HCT116 (cell line): ENCODE measurements around the gene MBP. TPM values are rescaled to one million over a fixed set of nuclear protein-coding genes. Genes with fewer than 3 reads are reported as not detected.

Experiments
- ATAC-seq: fragments of 200-7000 bp; cut with Tn5 transposase; 2 replicates; pipeline ENCODE4 v1.9.1; 2020; ENCODE audit warnings: mild to moderate bottlenecking, moderate library complexity
- BruUV-seq: library from RNA; stranded (reverse); fragments of 400-500 nt; replicated peaks from 2 replicates; lab custom pipeline; 2021; lab: Mats Ljungman, UMichigan
- CTCF ChIA-PET: fragments of 300-600 bp; sonication (Branson Sonifier 250); formaldehyde crosslinking; loops from one replicate; lab custom pipeline; 2021; ENCODE audit warnings: antibody characterized with exemption; lab: Charles Lee
- POLR2A ChIA-PET: fragments of 300-600, 350-600 bp; sonication (Branson Sonifier 250); formaldehyde crosslinking; loops from one replicate; lab custom pipeline; 2021; ENCODE audit warnings: antibody characterized with exemption; lab: Charles Lee
- RAD21 ChIA-PET, 2 experiments: fragments of 300-600 bp; sonication (Branson Sonifier 250); formaldehyde crosslinking; loops; one replicate each; lab custom pipeline; 2023; ENCODE audit warnings: low total read pairs in 2 of 2; ENCODE audit not compliant: uncharacterized antibody in 2 of 2, unreplicated experiment in 2 of 2, low non-redundant PET in 1 of 2; lab: Charles Lee
- DNase-seq: peaks from one replicate; pipeline ENCODE4 v3.0.0-alpha.2; 2010; ENCODE audit warnings: low read depth, low spot score
- H2AFZ ChIP-seq: fragments of 200-600 bp; shearing (Covaris generic), sonication (generic); 2 replicates; pipeline ENCODE4 v1.6.1; 2017; ENCODE audit warnings: low read depth, mixed run types, mixed read lengths, antibody characterized with exemption, low read length; ENCODE audit not compliant: poor library complexity, severe bottlenecking
- H3K27ac ChIP-seq: 2 replicates; pipeline ENCODE4 v1.5.1; 2012; ENCODE audit warnings: low read depth, low read length
- H3K27me3 ChIP-seq: fragments of 200-600 bp; sonication (generic); 2 replicates; pipeline ENCODE4 v1.6.1; 2016; ENCODE audit warnings: mixed run types, low read length, mixed read lengths; ENCODE audit not compliant: insufficient read depth
- H3K36me3 ChIP-seq, 2 experiments: fragments of 200-500 bp in 1 of 2; fragments of 200-600 bp in 1 of 2; sonication (Bioruptor generic) in 1 of 2; sonication (generic) in 1 of 2; 2 replicates each; pipeline versions ENCODE4 v1.5.1 to v1.6.1; 2014 to 2016; ENCODE audit warnings: low read length in 2 of 2, inconsistent platforms in 1 of 2, mixed read lengths in 1 of 2, mixed run types in 1 of 2; ENCODE audit not compliant: insufficient read depth in 2 of 2, control insufficient read depth in 1 of 2
- H3K4me1 ChIP-seq, 2 experiments: fragments of 200-600 bp in 1 of 2; sonication (generic) in 1 of 2; 2 replicates each; pipeline versions ENCODE4 v1.5.1 to v1.6.1; 2012 to 2017; ENCODE audit warnings: low read length in 2 of 2, inconsistent platforms in 1 of 2, mild to moderate bottlenecking in 1 of 2, mixed read lengths in 1 of 2, mixed run types in 1 of 2, moderate library complexity in 1 of 2; ENCODE audit not compliant: insufficient read depth in 2 of 2, control insufficient read depth in 1 of 2
- H3K4me2 ChIP-seq: fragments of 200-600 bp; sonication (generic); 2 replicates; pipeline ENCODE4 v1.6.1; 2017; ENCODE audit warnings: mixed run types, low read length, mixed read lengths
- H3K4me3 ChIP-seq, 2 experiments: fragments of 200-600 bp in 1 of 2; sonication (generic) in 1 of 2; replicated peaks in 1 of 2; 2 replicates each; pipeline ENCODE4 v1.5.1; 2011 to 2016; ENCODE audit warnings: low read length in 2 of 2, control low read depth in 1 of 2, low read depth in 1 of 2, mild to moderate bottlenecking in 1 of 2, mixed read lengths in 1 of 2, mixed run types in 1 of 2
- H3K79me2 ChIP-seq: fragments of 200-600 bp; sonication (generic); 2 replicates; pipeline ENCODE4 v1.6.1; 2017; ENCODE audit warnings: mild to moderate bottlenecking, mixed run types, low read length, moderate library complexity, mixed read lengths; ENCODE audit not compliant: insufficient read depth
- H3K9ac ChIP-seq: fragments of 200-600 bp; sonication (generic); 2 replicates; pipeline ENCODE4 v1.6.1; 2016; ENCODE audit warnings: low read length, mixed read lengths
- H3K9me2 ChIP-seq: fragments of 200-600 bp; sonication (generic), shearing (Covaris generic); 2 replicates; pipeline ENCODE4 v1.6.1; 2017; ENCODE audit warnings: mixed run types, mild to moderate bottlenecking, moderate library complexity; ENCODE audit not compliant: insufficient read depth
- H3K9me3 ChIP-seq, 2 experiments: fragments of 200-500 bp in 1 of 2; fragments of 200-600 bp in 1 of 2; sonication (Bioruptor generic) in 1 of 2; sonication (generic) in 1 of 2; 2 replicates each; pipeline ENCODE4 v1.6.1; 2014 to 2017; ENCODE audit warnings: low read length in 2 of 2, mixed read lengths in 2 of 2, inconsistent platforms in 1 of 2, low read depth in 1 of 2, mild to moderate bottlenecking in 1 of 2, mixed run types in 1 of 2, moderate library complexity in 1 of 2; ENCODE audit not compliant: control insufficient read depth in 1 of 2, insufficient read depth in 1 of 2
- H4K20me1 ChIP-seq: fragments of 200-600 bp; sonication (generic), shearing (Covaris generic); 2 replicates; pipeline ENCODE4 v1.6.1; 2017; ENCODE audit warnings: mixed run types, mild to moderate bottlenecking, moderate library complexity; ENCODE audit not compliant: insufficient read depth
- ATF3 ChIP-seq: IDR thresholded peaks from 2 replicates; pipeline ENCODE4 v1.6.1; 2012
- CBX3 ChIP-seq: IDR thresholded peaks from 2 replicates; pipeline ENCODE4 v1.6.1; 2012; ENCODE audit warnings: low read depth
- CEBPB ChIP-seq: IDR thresholded peaks from 2 replicates; pipeline ENCODE4 v1.6.1; 2012; ENCODE audit warnings: low read depth
- EGR1 ChIP-seq: IDR thresholded peaks from 2 replicates; pipeline ENCODE4 v1.6.1; 2012; ENCODE audit warnings: low read depth
- ELF1 ChIP-seq: IDR thresholded peaks from 2 replicates; pipeline ENCODE4 v1.6.1; 2012; ENCODE audit warnings: low read depth, borderline replicate concordance
- EZH2phosphoT487 ChIP-seq: fragments of 200-600 bp; IDR thresholded peaks from 2 replicates; pipeline ENCODE4 v1.6.1; 2018; ENCODE audit warnings: antibody characterized with exemption, borderline replicate concordance
- JUND ChIP-seq: IDR thresholded peaks from 2 replicates; pipeline ENCODE4 v1.6.1; 2012
- POLR2A ChIP-seq: IDR thresholded peaks from 2 replicates; pipeline ENCODE4 v1.7.0; 2011; ENCODE audit warnings: borderline replicate concordance; ENCODE audit not compliant: insufficient read depth, insufficient read length; ENCODE audit errors: extremely low read depth
- POLR2AphosphoS5 ChIP-seq: IDR thresholded peaks from 2 replicates; pipeline ENCODE4 v1.6.1; 2011; ENCODE audit warnings: mild to moderate bottlenecking, low read depth, low read length, moderate library complexity
- SRF ChIP-seq: IDR thresholded peaks from 2 replicates; pipeline ENCODE4 v1.6.1; 2012; ENCODE audit warnings: low read depth
- ZBTB33 ChIP-seq: IDR thresholded peaks from 2 replicates; pipeline ENCODE4 v1.6.1; 2011; ENCODE audit warnings: mild to moderate bottlenecking, low read length, moderate library complexity; ENCODE audit not compliant: insufficient replicate concordance; ENCODE audit errors: extremely low read depth
- ZFX ChIP-seq: fragments of 450-650 bp; IDR thresholded peaks from 2 replicates; pipeline ENCODE4 v1.6.1; 2017
- intact Hi-C: fragments of 100-400 bp; cut with micrococcal nuclease; formaldehyde crosslinking; loops from 2 replicates; pipeline ENCODE4 v1.10.0; 2022
- total RNA-seq: library from RNA; stranded (reverse); gene quantifications from one replicate; pipeline ENCODE4 v1.2.1, GENCODE V29; 2021; ENCODE audit not compliant: unreplicated experiment
- TF ChIP-seq, protein P1 (sequence below): IDR thresholded peaks from 2 replicates; pipeline ENCODE4 v1.6.1; 2012

The MBP gene
- total RNA-seq, 1 experiment from 2014 or later = 34.9 TPM

- RAD21 ChIA-PET = no interaction called here
- CTCF ChIA-PET = no interaction called here
- H3K4me3 ChIP-seq = no peak overlapping the region
- peaks cover 4 to 21% of the 10 kb centered on the region in 2 experiments; a peak in 2 of 4 replicates for H3K36me3 ChIP-seq
- intact Hi-C loops = no loop called here
- no peak overlapping the region for H3K4me2 ChIP-seq
- H4K20me1 ChIP-seq = no peaks in the 10 kb centered on the region
- no peaks in the 10 kb centered on the region for H3K27me3 ChIP-seq
- H3K9ac ChIP-seq = no peak overlapping the region
- no peak overlapping the region for H2AFZ ChIP-seq
- H3K9me3 ChIP-seq = no peaks in the 10 kb centered on the region
- ATAC-seq (no peak), DNase-seq (no peak)
- no peak overlapping the region for H3K27ac ChIP-seq
- POLR2A ChIA-PET = no interaction called here
- peaks cover 20% of the 10 kb centered on the region; the same call in 1 of the 2 replicates for H3K79me2 ChIP-seq
- peaks cover 28 to 40% of the 10 kb centered on the region in 2 experiments for H3K4me1 ChIP-seq
- TF ChIP-seq, protein P1, sequence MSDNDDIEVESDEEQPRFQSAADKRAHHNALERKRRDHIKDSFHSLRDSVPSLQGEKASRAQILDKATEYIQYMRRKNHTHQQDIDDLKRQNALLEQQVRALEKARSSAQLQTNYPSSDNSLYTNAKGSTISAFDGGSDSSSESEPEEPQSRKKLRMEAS = no peak
- no peak for TF ChIP-seq SRF
- TF ChIP-seq JUND = no peak
- TF ChIP-seq ZFX = no peak
- no peak for TF ChIP-seq CEBPB
- no peak for TF ChIP-seq ATF3
- TF ChIP-seq POLR2AphosphoS5 = no peak
- TF ChIP-seq ELF1 = no peak
- TF ChIP-seq POLR2A = no peak
- TF ChIP-seq EGR1 = no peak
- no peak for TF ChIP-seq CBX3
- no TSS peak for BruUV-seq
- H3K9me2 ChIP-seq = no peaks in the 10 kb centered on the region
Observed at GRCh38 chr18:77098029-77098428, 34.6 kb downstream of the MBP start.

DNA sequence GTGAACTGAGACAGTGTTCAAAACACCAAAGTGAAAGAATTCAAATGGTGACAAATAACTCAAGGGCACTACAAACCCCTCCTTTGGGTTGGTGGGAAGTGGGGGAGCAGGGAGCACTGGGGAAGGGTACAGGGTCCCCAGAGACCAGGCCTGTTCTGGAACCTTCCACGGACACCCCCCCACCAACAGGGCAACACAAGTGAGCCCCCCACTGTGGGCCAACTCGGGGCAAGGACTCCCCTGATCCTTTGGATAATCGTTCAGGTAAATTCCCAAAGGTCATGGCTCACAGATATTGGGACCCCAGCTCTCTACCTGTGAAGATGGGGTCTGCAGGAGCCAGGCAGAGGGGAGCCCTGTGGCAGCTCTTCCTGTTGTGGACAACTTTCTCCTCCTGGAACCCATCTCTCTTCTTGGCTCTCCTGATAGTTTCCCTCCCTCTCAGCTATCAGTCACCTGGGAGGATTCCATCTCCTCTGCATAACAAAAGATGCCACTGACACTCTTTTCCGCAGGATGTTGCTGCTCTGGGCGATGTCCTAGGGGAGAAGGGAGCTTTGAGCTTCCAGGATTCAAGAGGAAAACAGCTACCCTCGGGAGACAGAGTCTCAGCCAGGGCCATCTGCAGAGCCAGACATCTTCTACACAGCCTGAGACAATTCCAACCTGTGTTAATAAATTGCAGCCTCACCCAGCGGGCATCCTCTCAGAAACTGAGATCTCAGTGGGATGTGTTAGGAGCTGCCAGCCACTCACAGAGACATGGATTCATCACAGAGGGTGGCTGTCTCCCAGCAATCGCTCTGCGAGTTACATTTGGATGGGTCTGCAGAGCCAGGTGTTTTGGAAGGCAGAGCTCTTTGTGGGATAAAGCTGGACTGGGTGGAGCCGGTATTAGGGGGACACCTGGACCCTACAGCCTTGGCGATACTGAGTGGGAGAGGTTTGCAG, 35.4 kb downstream of the MBP start:
- Histone ChIP-seq H3K36me3 (peaks cover 4 to 21% of the 10 kb centered on the region in 2 experiments; a peak in 2 of 4 replicates), H3K9me3 (no peaks in the 10 kb centered on the region), H3K4me3 (no peak overlapping the region), H3K9me2 (no peaks in the 10 kb centered on the region), H3K9ac (no peak overlapping the region), H4K20me1 (no peaks in the 10 kb centered on the region), H3K27me3 (no peaks in the 10 kb centered on the region), H3K4me1 (peaks cover 20 to 32% of the 10 kb centered on the region in 2 experiments), H3K27ac (no peak overlapping the region), H3K4me2 (no peak overlapping the region), H3K79me2 (peaks cover 22% of the 10 kb centered on the region; the same call in 1 of the 2 replicates), H2AFZ (no peak overlapping the region)
- ChIA-PET RAD21 (no interaction called here), POLR2A (no interaction called here), CTCF (no interaction called here)
- intact Hi-C loops = no loop called here
- BruUV-seq = no TSS peak
- TF ChIP-seq, protein P1 = no peak
- TF ChIP-seq JUND (no peak), POLR2AphosphoS5 (no peak), EZH2phosphoT487 (no peak), ZBTB33 (no peak)
- no peak for DNase-seq
- no peak for ATAC-seq
